ENCODE results near the gene GTF3C2.

Gene GTF3C2

GRCh38 chr2:27356382-27357181 is at the start of gene GTF3C2:
TSS of gene GTF3C2 (minus strand) at chr2:27356764. CDS start at chr2:27343554, 13,210 bp downstream.
- DNase-seq (ENCODE audit: low spot score), result peak; percentile 92

DNA sequence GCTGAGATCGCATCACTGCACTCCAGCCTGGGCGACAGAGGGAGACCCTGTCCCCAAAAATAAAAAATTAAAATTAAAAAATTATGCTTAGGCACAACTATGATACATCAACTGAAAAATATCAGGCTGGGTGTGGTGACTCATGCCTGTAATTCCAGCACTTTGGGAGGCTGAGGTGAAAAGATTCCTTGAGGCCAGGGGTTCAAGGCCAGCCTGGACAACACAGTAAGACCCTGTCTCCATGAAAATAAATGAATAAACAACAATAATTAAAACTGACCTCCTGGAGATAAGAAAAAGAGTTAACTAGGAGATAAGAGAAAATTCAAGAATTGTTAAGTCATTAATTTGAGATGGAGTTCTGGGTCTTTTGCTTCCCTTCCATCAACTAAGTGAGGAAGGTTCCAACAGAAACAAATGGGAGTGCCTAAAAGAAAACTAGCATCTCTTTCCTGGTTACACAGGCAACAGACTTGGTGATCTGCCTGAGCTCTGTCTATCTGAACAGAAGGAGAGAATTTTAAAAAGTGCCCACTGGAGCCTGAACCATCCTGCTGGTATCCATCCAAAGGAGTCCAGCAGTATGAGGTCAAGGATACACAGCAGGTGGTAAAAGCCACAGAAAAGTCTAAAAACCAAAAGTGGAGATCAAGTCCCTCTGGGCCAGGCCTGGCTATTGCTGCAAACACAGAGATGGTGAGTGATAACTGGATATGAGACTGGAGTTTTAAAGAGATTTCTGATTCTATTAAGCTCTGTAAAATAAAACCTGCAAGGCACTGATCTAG is 44.0 kb upstream of the GTF3C2 start:
- DNase-seq (ENCODE audit: low spot score), result no peak

- no peak for DNase-seq (ENCODE audit: low spot score)
These were observed 42.4 kb upstream of the GTF3C2 start for GRCh38 chr2:27398962-27399361.

DNA sequence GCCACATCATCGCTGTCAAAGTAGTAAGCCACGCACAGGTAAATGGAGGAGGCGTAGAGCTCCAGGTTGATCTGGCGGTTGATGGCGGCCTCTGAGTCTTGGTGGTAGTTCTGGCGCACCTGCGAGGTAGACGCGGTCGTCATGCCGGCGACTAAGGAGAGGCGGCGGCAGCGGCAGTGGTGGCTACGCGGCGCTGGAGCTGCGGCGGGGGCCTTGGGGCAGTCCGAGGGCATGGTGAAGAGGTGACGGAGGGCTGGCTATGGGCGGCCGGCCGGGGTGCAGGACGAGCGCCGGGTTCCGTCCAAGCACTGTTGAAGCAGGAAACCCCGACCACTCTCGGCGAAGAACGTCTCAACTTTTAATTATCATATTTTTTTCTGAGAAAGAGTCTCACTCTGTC is 36.7 kb upstream of the GTF3C2 start:
- DNase-seq (ENCODE audit: low spot score), result no peak

GRCh38 chr2:27390822-27391679 is 34.5 kb upstream of the GTF3C2 start:
- DNase-seq (ENCODE audit: low spot score), result no peak

DNA sequence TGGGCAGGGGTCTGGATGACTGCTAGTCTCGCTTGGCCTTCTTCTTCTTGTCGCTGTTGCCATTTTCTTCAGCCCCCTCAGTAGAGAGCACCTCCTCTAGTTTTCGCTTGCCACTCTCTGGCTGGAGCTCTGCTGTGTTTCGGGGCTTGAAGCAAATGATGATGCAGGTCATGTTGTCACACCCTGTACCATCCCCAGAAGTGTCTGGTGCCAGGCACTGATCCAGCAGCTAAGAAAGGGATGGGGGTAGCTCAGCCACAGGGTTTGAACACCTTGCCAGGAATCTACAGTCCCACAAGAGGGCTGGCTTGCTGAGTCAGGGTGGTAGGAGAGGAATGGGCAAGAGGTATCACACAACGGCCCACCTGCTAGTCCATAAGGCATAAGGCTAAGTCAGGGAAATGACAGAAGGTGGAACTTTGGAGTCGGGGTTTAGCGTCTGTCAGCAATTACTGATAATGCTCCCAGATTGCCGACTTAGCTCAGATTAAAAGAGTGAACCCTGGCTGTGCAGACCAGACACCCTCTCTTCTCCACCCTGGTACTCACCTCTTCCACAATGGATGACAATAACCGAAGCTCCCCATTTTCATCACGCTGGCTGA is 25.1 kb upstream of the GTF3C2 start:
- no peak for DNase-seq (ENCODE audit: low spot score)

DNA sequence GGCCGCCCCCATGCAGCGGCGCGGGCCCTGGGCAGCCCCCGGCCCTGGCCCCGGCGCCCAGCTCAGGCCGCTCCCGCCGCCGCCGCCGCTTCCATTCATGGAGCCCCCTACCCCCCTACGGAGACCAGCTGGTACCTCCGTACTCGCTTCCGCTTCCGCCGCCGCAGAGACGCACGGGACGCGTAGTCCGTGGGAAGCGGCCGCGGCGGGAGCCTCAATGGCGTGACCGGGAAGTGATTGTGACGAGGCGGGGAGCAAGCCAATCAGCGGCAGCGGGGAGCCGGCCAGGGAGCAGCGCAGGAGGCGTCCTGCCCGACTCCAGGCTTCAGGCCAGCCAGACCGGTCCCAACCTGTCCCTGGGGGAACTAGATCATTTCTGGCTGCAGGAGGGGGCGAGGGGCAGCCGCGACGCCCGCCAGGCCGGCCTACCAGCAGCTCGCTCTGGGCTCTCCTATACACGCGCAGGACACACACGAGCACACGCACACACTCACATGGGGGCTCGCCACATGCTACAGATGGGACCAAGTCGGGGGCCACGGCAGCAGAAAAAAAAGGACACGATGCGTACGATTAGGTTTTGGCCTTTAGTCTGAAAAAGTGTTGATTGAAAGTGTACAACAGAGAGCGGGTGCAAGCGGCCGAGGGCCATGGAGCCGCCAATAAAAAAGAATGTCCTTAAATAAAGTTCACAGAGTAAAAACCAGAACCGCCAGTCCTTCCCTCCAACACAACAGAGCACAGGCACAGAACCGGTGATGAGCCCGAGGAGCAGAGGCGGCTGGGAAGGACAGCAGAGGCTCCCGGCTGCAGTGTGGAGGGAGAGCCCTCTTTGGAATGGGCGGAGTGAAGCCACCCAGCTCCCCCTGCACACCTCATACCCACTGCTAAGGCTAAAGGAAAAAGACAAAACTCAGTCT is 24.3 kb upstream of the GTF3C2 start, which contains the start of gene ZNF513:
Gene ZNF513, minus strand, starts transcription at position 109 of the 920 bp plus-strand sequence. CDS start 208 bp downstream, outside the sequence.
- peak; percentile 82 for DNase-seq (ENCODE audit: low spot score)

GRCh38 chr2:27379836-27380625 is 23.5 kb upstream of the GTF3C2 start:
- DNase-seq (ENCODE audit: low spot score), result no peak

GRCh38 chr2:27379383-27379835 is 22.8 kb upstream of the GTF3C2 start:
- DNase-seq (ENCODE audit: low spot score), result no peak

GRCh38 chr2:27378809-27379290 is 22.3 kb upstream of the GTF3C2 start:
- no peak for DNase-seq (ENCODE audit: low spot score)

- DNase-seq (ENCODE audit: low spot score), result no peak
These were observed 21.7 kb upstream of the GTF3C2 start for GRCh38 chr2:27378096-27378808.

GRCh38 chr2:27377618-27378095 is 21.1 kb upstream of the GTF3C2 start:
- DNase-seq (ENCODE audit: low spot score), result no peak

DNA sequence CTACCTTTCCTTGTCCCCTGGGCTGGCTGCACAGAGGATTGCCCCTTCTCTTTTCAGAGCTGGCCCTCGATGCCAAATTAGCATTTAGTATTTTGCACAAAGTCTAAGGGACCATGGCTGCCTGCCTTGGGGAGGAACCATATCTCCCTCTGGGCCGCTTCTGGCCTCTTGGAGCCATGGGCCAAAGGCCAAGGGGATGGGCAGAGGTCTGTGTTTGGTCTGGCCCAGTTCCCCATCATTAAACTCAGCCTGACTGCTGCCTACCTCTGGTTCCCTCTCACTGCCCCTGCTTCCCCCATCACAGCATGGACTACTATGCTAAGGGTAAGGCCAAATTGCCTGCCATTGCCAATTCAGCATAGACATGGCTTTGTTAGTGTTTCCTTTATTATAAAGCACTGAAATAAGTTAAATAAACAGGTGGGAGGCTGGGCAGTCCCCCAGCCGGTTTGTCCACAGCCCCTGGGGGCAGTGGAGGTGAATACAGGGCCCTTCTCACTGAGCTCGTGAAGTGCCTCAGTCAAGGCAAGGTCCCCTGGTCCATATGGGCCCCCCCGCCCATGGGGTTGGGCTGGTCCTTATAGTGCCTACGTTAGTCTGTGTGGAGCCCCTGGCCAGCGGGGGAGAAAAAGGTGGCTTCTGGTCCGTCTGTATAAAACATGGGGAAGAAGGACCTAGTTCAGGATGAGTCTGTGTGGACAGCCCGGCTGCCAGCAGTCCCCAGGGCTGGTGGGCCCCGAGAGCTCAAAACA is 20.5 kb upstream of the GTF3C2 start:
- DNase-seq (ENCODE audit: low spot score), result no peak

- DNase-seq (ENCODE audit: low spot score), result no peak
These were observed 19.7 kb upstream of the GTF3C2 start for GRCh38 chr2:27376151-27376865.

- no peak for DNase-seq (ENCODE audit: low spot score)
These were observed 19.0 kb upstream of the GTF3C2 start for GRCh38 chr2:27375513-27376099.

- DNase-seq (ENCODE audit: low spot score), result no peak
These were observed 17.0 kb upstream of the GTF3C2 start for GRCh38 chr2:27373567-27373966.

- no peak for DNase-seq (ENCODE audit: low spot score)
These were observed 16.4 kb upstream of the GTF3C2 start for GRCh38 chr2:27372937-27373336.
